Skeletal muscle cell (primary cell): Measurements from ENCODE around the gene VPS18.

Experiments used
- DNase-seq: peaks from one replicate; pipeline ENCODE4 v3.0.0-alpha.2; 2010; ENCODE audit warnings: low read depth
- H3K4me3 ChIP-seq: 2 replicates; pipeline ENCODE4 v1.5.1; 2011; ENCODE audit warnings: low read depth, mild to moderate bottlenecking, control low read depth, low read length, moderate library complexity

Gene VPS18

DNA sequence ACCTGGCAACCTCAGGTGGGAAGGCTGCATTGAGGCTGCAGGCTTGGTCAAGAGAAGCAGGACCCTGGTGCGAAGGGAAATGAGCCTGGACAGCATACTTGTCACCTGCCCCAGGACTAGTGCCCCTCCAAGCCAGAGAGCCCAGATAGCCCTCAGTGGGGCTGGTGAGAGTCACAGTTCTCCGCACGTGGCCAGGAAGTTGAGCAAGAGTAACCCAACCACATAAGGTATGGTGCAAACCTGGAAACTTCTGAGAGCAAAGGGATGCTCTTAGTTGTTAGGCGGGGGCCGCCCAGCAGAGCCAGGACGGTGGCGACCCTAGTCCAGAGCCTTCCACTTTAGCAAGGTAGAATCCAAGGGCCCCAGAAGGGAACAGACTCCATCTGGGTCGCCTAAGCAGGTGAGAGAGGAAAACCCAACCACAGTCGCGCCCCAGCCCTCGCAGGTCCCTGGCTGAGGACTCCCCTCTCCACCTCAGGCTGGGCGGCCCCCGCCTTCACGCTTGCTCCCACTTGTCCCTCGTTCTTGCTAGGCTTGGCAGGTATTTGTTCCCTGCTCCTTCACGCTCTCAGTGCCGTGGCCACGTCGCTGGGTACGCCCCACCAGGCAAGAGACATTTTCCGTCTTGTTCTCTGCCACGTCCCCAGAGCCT lies 1.1 kb upstream of the VPS18 start:
- no peak overlapping the region for H3K4me3 ChIP-seq
- no peak for DNase-seq

DNA sequence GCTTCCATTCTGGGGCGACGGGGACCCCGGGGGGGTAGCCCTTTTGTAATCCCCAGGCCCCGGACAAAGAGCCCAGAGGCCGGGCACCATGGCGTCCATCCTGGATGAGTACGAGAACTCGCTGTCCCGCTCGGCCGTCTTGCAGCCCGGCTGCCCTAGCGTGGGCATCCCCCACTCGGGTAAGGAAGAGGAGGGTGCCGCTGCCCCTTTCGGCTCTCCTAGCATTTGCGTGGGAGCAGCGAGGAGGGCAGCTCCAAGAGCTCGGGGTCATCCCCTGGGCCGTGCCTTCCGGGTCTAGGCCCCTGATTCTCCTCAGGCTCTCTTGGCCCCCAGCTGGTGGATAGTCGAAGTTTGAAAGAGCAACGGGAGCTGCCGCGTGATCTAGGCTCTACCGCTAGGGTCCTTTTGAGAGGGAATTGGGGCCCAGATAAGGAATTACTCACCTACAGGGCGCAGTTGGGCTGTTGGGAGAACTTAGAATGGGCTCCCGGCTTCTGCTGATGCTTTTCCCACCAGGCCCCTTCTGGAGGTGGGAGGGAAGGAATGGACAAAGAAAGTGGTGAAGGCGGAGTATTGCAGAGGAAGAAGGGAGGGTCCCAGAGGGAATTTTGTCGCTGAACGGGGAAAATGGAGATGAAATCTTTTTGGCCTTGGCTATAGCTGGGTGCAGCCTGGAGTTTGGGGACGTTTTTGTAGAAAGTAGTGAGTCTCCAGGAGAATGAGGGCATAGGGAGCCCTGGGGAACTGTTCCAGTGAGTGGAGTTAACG lies 615 bp downstream of the VPS18 start:
- H3K4me3 ChIP-seq = peak overlapping the region; percentile 93
- DNase-seq = no peak

DNA sequence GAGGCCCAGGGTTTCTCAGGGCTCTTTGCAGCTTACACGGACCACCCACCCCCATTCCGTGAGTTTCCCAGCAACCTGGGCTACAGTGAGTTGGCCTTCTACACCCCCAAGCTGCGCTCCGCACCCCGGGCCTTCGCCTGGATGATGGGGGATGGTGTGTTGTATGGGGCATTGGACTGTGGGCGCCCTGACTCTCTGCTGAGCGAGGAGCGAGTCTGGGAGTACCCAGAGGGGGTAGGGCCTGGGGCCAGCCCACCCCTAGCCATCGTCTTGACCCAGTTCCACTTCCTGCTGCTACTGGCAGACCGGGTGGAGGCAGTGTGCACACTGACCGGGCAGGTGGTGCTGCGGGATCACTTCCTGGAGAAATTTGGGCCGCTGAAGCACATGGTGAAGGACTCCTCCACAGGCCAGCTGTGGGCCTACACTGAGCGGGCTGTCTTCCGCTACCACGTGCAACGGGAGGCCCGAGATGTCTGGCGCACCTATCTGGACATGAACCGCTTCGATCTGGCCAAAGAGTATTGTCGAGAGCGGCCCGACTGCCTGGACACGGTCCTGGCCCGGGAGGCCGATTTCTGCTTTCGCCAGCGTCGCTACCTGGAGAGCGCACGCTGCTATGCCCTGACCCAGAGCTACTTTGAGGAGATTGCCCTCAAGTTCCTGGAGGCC lies 5.4 kb downstream of the VPS18 start:
- no peak for DNase-seq
- no peak overlapping the region for H3K4me3 ChIP-seq

DNA sequence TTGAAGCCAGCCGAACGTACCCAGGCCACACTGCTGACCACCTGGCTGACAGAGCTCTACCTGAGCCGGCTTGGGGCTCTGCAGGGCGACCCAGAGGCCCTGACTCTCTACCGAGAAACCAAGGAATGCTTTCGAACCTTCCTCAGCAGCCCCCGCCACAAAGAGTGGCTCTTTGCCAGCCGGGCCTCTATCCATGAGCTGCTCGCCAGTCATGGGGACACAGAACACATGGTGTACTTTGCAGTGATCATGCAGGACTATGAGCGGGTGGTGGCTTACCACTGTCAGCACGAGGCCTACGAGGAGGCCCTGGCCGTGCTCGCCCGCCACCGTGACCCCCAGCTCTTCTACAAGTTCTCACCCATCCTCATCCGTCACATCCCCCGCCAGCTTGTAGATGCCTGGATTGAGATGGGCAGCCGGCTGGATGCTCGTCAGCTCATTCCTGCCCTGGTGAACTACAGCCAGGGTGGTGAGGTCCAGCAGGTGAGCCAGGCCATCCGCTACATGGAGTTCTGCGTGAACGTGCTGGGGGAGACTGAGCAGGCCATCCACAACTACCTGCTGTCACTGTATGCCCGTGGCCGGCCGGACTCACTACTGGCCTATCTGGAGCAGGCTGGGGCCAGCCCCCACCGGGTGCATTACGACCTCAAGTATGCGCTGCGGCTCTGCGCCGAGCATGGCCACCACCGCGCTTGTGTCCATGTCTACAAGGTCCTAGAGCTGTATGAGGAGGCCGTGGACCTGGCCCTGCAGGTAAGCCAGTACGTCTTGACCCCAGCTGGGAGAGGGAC lies 6.2 kb downstream of the VPS18 start:
- no peak overlapping the region for H3K4me3 ChIP-seq
- DNase-seq = no peak

DNA sequence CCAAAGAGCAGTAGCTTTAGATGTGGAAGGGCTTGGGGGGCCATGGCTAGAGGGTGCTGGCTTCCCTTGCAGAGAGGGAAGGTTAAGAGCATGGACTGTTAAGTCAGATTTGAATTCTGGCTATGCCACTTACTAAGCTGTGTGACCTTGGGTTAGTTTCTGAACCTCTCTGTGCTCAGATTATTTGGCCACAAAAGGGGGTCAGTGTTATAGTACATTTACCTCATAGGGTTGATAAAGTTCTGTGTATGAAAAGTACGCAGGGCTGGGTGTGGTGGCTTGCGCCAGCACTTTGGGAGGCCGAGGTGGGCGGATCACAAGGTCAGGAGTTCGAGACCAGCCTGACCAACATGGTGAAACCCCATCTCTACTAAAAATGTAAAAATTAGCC lies 6.8 kb downstream of the VPS18 start:
- no peak overlapping the region for H3K4me3 ChIP-seq
- DNase-seq = no peak

DNA sequence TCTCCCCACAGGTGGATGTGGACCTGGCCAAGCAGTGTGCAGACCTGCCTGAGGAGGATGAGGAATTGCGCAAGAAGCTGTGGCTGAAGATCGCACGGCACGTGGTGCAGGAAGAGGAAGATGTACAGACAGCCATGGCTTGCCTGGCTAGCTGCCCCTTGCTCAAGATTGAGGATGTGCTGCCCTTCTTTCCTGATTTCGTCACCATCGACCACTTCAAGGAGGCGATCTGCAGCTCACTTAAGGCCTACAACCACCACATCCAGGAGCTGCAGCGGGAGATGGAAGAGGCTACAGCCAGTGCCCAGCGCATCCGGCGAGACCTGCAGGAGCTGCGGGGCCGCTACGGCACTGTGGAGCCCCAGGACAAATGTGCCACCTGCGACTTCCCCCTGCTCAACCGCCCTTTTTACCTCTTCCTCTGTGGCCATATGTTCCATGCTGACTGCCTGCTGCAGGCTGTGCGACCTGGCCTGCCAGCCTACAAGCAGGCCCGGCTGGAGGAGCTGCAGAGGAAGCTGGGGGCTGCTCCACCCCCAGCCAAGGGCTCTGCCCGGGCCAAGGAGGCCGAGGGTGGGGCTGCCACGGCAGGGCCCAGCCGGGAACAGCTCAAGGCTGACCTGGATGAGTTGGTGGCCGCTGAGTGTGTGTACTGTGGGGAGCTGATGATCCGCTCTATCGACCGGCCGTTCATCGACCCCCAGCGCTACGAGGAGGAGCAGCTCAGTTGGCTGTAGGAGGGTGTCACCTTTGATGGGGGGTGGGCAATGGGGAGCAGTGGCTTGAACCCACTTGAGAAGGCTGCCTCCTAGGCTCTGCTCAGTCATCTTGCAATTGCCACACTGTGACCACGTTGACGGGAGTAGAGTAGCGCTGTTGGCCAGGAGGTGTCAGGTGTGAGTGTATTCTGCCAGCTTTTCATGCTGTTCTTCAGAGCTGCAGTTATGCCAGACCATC lies 8.6 kb downstream of the VPS18 start:
- no peak for DNase-seq
- no peak overlapping the region for H3K4me3 ChIP-seq

DNA sequence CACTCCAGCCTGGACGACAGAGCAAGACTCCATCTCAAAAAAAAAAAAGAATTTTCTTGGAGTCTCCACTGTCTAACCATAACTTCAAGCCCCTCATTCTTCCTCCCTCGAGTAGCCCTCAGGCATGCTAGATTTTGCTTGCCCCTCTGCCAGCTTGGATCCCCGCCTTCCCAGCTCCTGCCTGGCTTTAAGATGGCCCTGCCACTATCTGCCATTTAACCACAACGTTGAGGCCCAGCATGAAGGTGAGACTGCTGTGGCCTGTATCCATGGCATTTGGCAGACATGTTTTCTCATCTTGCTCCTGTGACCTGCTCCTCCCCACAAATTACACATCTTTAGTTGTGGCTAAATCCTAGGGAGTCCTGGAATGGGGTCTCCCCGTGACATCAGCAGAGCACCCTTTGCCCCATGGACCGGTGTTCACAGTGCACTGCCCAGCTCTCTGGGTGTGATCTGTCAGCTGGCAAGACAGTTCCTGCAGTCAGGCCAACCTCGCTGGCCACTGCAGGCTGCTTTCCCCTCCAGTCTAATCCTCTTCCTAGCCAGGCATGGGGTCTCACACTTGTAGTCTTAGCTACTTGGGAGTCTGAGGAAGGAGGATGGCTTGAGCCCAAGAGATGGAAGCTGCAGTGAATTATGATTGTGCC lies 10.4 kb downstream of the VPS18 start:
- no peak overlapping the region for H3K4me3 ChIP-seq
- DNase-seq = no peak

DNA sequence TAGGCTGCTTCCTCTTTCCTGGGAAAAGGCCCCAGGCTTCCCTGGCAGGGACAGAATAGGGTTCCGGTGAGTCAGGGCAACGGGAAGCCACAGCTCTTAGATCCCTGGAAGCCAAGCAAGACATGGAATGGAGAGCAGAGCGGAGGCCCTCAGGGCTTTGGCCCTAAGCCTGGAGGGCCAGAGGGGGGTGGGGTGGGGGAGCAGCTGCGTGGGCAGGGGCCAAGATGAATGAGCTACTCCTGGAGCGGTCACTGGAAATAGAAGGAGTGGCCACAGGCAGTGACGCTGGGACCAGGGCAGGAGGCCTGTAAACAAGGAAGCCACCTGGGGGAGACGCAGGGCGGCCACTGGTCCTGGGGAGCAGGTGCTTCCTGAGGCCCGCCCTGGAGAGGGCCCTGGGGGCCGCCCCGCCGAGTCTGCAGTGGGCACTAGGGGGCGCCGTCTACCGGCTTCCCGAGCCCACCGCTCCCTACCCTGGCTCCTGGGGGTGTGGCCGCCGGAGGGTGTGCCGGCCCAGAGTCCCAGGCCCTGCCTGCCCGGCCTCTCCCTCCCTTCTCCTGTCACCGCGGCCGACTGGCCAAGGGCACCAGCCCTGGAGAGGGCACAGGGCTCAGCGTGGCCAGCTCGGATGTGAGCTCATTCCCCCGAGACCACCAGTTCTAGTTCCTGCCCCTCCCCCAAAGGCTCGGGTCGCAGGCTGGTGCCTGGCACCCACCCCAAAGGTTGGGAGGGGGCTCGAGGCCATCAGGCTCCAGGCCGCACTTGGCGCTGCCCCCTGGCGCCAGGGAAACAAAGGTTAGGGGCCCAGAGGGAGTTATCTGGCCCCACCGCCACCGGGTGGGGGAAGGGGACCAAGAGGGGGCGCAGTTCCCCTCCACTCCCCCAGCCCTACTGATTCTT lies 12.1 kb downstream of the VPS18 start:
- peak; percentile 53 for DNase-seq

DNA sequence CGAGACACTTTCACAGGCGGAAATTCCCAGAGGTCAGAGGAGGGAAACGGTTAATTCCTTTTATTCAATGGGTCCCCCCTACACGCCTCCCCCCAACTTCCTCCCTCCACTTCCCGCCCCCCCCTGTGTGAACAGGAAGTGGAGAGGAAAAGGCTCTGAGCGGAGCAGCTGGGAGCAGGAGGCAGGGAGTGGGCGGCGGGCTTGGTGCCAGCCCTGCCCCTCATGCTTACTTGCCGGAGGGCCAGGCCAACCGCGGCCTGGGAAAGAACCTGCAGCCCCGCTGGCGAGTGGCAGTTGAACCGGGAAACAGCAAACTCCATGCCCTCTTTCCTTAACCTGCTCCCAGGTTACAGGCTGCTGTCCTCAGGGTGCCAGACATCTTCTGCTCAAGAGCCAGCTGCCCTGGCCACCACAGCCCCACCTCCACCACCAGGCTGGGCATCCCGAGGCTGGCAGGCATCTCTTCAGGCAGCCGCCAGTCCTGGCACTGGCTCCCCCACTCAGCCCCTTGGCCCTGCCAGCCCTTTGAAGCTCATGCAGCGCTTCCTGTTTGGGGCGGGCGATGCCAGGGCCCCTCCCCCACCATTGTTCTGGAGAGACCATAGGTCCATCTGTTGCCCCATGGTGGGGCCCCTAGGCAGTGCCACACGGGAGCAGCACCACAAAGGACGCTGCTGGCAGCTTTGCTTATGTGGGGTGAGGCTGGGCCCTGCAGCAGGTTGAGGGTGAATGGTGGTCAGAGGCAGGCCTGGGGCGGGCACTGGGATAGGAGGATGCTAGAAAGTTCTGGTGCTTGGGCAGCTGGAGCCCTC lies 12.9 kb downstream of the VPS18 start:
- DNase-seq = no peak

More for the DNA sequence above, 12.1 kb downstream of the VPS18 start:
- peak overlapping the region; percentile 42 for H3K4me3 ChIP-seq

DNA sequence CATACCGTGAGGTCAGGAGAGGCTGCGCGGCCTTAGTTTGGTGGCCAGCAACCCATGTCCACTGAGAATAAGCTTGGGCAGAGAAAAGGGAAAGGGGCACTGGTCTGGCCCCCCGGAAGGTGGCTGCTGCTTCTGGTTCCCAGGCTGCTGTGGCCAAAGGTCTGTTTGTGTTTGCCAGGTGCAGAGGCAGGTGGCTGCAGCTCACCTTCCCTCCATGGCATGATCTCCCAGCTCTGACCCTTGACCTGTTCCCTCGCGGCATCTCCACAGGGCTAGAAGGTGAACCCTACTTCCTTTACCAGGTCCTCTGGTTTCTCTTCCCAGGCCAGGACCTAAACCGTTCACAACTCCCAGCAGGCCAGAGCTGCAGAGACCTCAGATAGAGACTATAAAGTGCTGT lies 13.8 kb downstream of the VPS18 start:
- no peak for DNase-seq
- no peak overlapping the region for H3K4me3 ChIP-seq

More for the DNA sequence above, 12.9 kb downstream of the VPS18 start:
- peak overlapping the region; percentile 42 for H3K4me3 ChIP-seq

DNA sequence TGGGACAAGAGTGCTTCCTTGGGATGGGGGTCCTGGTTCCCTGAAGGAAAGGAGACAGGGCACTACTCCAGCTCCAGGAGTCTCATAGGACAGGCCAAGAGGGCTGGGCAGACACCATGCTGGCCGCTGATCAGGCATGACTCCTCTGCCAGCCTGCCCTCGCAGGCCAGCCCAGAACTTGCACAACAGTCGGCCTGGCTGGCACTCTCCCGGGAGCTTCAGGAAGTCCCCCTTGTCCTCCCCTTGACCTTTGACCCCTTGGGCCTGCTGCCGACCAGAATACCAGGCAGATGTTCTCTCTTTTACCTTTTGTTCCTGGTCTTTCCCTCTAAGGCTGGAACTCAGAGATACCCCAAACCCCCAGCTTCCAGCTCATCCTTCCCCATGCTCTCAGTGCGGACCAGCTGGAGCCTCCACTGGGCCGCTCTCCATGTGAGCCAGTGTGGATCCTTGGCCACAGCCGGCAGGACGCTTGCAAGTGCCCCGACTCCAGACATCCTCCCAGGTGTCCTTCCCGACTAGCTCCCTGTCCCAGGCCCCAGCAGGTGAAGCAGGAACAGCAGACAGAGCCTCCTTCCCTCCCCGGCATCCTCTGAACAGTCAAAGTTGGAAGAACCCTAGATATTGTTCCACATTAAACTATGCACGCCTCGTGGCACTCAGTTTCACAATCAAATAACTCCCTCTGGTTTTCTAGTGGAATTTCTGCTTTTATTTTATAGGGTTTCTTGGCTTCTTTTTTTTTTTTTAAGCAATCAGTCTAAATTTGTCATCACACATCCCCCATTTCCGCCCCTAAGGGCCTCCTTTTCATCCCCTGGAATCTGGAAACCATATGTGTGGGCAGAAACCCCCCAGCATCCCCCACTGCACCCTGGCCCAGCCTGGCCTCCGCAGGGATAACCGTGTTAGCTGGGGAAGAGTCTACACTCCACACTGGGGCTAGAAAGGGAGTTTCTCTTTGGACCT lies 15.7 kb downstream of the VPS18 start:
- DNase-seq = no peak
- H3K4me3 ChIP-seq = no peak overlapping the region

DNA sequence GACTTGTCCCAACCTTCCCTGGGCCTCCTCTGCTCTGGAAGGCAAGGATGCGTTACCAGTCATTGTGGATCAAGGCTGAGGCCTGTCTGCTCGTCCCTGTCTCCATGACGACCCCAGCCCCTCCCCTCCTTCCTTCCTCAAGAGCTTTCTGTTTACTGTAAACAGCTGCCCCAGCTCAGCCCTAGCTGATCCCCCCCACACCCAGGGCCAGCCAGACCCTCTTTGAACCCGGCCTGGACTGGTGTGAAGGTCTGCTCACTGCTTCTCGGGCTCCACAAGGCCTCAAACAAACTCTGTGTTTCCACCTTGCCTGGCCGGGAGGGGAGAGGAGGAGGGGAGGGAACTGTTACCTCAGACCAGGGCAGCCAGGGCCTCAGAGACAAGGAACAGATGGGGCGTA lies 16.9 kb downstream of the VPS18 start:
- no peak overlapping the region for H3K4me3 ChIP-seq
- no peak for DNase-seq

DNA sequence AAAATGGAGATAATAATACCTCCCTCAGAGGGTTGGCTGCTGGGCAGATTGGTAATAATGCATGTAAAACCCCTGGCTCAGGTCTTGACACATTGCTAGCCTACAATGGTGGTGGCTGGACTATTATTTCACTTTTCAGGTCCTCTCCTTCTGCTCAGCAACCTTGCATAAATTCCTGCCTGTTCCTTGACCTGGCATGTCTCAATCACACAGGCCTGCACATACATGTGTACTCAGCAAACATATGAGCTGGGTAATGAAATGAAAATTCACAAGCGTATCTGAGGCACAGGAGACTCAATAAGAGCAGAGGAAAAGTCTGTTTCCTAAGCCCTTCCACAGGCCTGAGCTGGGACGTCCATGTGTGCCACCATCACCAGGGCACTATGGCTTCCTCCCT lies 17.4 kb downstream of the VPS18 start:
- no peak for DNase-seq
- H3K4me3 ChIP-seq = no peak overlapping the region

DNA sequence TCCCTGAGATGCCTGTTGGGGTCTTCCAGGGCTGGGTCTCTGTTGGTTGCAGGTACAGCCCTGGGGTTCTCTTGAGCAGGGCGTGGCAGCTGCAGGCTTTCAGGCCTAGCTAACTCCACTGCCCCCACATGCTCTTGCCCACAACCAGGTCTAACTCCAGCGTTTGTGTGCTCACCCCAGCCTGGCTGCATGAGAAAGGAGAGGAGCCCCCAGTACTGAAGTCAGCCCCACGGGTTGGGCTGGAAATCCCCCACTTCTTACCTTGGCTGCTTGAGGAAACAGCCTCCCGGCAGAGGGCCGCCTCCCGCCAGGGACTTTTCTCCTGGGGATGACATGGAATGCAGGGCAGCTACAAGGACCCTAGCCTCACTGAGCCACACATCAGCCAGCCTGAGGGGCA lies 18.2 kb downstream of the VPS18 start:
- H3K4me3 ChIP-seq = no peak overlapping the region
- DNase-seq = no peak

DNA sequence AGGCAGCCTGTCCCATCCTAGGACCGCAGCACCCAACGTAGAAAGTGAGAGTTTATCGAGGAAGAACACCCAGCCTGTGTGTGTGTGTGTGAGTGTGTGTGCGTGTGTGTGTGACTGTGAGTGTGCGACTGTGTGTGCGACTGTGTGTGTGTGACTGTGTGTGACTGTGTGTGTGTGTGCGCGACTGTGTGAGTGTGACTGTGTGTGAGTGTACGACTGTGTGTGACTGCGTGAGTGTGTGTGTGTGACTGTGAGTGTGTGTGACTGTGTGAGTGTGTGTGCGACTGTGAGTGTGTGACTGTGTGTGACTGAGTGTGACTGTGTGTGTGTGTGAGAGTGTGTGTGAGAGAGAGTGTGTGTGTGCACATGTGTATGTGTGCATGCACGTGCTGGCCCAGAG lies 19.8 kb downstream of the VPS18 start:
- DNase-seq = no peak

DNA sequence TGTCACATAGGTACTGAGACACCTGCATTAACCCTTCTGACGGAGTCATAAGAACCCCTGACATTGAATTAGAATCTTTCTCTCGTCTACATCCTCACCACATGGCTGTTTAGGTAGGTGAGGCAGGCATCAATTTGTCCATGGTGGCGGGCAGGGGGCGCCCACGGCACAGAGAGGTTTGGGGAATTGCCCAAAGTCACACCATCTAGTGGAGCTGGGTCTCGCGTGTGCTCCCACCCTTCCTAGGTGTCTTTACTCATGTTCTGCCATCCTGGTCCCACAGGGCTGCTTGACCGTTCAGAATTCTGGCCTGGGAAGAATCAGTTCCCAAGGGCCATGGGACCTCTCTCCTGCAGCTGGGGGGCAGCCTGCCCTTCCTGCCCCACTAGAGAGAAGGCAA lies 20.2 kb downstream of the VPS18 start:
- DNase-seq = no peak
- H3K4me3 ChIP-seq = no peak overlapping the region

More for the DNA sequence above, 19.8 kb downstream of the VPS18 start:
- H3K4me3 ChIP-seq = no peak overlapping the region
